GM23338 (cell line): ENCODE measurements around the gene IL22.

Source experiments
- CREB1 ChIP-seq: fragments of 250-450 bp; sonication (Bioruptor Pico); IDR thresholded peaks from 2 replicates; pipeline ENCODE4 v1.5.0; 2020; ENCODE audit warnings: low read depth, mild to moderate bottlenecking, moderate library complexity
- EZH2 ChIP-seq: fragments of 200-600 bp; sonication (generic); IDR thresholded peaks from one replicate; pipeline ENCODE4 v1.8.0; 2017; ENCODE audit warnings: antibody characterized with exemption, mild to moderate bottlenecking, low read depth; ENCODE audit not compliant: unreplicated experiment
- EZH2phosphoT487 ChIP-seq: fragments of 200-600 bp; sonication (generic); IDR thresholded peaks from one replicate; pipeline ENCODE4 v1.8.1; 2018; ENCODE audit warnings: antibody characterized with exemption; ENCODE audit not compliant: unreplicated experiment
- JUNB ChIP-seq: IDR thresholded peaks from one replicate; pipeline ENCODE4 v1.6.1; 2016; ENCODE audit warnings: antibody characterized with exemption; ENCODE audit not compliant: unreplicated experiment
- POLR2AphosphoS5 ChIP-seq: IDR thresholded peaks from 2 replicates; pipeline ENCODE4 v1.6.1; 2016; ENCODE audit warnings: antibody characterized with exemption, low read depth
- TF ChIP-seq, protein P1 (sequence below), 2 experiments: fragments of 200-600 bp in 1 of 2; sonication (generic) in 1 of 2; conservative IDR thresholded peaks; 2 replicates each; pipeline versions ENCODE4 v1.5.1 to v1.6.1; 2016 to 2017; ENCODE audit warnings: antibody characterized with exemption in 2 of 2, low read depth in 2 of 2, mild to moderate bottlenecking in 2 of 2, moderate library complexity in 1 of 2
- TF ChIP-seq, protein P2 (sequence below): IDR thresholded peaks from one replicate; pipeline ENCODE4 v1.6.1; 2018; ENCODE audit warnings: antibody characterized with exemption; ENCODE audit not compliant: unreplicated experiment
- TF ChIP-seq, protein P3 (sequence below): IDR thresholded peaks from 2 replicates; pipeline ENCODE4 v1.6.1; 2016; ENCODE audit warnings: antibody characterized with exemption

DNA sequence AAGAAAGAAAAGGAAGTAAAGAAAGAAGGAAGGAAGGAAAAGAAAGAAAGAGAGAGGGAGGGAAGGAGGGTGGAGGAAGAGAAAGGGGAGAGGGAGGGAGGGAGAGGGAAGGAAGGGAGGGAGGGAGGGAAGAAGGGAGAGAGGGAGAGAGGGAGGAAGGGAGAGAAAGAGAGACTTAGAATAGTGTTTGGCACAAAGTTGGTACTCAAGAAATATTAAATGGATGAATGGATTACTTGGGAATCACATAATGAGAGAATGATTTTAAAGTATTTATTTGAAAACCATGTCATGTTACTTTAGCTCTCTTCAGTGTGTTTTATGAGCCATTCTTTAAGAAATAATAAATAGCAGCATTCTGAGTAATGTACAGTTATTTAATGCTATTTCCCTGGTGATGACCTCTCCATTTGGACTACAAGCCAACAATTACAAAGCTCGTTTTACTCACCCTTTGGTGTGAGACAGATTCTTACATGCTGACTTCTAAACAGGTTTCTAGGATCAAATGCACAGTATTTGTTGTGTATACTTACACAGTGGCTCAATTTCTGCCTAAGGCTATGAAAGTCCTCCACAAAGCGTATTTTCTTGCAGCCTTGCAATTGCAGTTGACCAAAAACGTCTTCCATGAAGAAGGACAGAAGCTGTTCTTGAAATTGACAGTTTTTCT is 28.7 kb downstream of the IL22 start:
- TF ChIP-seq EZH2 (no peak), EZH2phosphoT487 (no peak), POLR2AphosphoS5 (no peak), JUNB (no peak), CREB1 (no peak)
- TF ChIP-seq, protein P1, sequence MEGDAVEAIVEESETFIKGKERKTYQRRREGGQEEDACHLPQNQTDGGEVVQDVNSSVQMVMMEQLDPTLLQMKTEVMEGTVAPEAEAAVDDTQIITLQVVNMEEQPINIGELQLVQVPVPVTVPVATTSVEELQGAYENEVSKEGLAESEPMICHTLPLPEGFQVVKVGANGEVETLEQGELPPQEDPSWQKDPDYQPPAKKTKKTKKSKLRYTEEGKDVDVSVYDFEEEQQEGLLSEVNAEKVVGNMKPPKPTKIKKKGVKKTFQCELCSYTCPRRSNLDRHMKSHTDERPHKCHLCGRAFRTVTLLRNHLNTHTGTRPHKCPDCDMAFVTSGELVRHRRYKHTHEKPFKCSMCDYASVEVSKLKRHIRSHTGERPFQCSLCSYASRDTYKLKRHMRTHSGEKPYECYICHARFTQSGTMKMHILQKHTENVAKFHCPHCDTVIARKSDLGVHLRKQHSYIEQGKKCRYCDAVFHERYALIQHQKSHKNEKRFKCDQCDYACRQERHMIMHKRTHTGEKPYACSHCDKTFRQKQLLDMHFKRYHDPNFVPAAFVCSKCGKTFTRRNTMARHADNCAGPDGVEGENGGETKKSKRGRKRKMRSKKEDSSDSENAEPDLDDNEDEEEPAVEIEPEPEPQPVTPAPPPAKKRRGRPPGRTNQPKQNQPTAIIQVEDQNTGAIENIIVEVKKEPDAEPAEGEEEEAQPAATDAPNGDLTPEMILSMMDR (conservative IDR thresholded peaks at IDR 0.05; ENCODE audit: low read depth in 2 of 2): no peak
- TF ChIP-seq, protein P2, sequence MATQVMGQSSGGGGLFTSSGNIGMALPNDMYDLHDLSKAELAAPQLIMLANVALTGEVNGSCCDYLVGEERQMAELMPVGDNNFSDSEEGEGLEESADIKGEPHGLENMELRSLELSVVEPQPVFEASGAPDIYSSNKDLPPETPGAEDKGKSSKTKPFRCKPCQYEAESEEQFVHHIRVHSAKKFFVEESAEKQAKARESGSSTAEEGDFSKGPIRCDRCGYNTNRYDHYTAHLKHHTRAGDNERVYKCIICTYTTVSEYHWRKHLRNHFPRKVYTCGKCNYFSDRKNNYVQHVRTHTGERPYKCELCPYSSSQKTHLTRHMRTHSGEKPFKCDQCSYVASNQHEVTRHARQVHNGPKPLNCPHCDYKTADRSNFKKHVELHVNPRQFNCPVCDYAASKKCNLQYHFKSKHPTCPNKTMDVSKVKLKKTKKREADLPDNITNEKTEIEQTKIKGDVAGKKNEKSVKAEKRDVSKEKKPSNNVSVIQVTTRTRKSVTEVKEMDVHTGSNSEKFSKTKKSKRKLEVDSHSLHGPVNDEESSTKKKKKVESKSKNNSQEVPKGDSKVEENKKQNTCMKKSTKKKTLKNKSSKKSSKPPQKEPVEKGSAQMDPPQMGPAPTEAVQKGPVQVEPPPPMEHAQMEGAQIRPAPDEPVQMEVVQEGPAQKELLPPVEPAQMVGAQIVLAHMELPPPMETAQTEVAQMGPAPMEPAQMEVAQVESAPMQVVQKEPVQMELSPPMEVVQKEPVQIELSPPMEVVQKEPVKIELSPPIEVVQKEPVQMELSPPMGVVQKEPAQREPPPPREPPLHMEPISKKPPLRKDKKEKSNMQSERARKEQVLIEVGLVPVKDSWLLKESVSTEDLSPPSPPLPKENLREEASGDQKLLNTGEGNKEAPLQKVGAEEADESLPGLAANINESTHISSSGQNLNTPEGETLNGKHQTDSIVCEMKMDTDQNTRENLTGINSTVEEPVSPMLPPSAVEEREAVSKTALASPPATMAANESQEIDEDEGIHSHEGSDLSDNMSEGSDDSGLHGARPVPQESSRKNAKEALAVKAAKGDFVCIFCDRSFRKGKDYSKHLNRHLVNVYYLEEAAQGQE: no peak
- TF ChIP-seq, protein P3, sequence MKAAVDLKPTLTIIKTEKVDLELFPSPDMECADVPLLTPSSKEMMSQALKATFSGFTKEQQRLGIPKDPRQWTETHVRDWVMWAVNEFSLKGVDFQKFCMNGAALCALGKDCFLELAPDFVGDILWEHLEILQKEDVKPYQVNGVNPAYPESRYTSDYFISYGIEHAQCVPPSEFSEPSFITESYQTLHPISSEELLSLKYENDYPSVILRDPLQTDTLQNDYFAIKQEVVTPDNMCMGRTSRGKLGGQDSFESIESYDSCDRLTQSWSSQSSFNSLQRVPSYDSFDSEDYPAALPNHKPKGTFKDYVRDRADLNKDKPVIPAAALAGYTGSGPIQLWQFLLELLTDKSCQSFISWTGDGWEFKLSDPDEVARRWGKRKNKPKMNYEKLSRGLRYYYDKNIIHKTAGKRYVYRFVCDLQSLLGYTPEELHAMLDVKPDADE: no peak
